PFSK-1 (cell line): ENCODE data around the gene SP140.

ENCODE experiments used
- FOXP2 ChIP-seq: optimal IDR thresholded peaks from 2 replicates; pipeline ENCODE3; 2011; ENCODE audit warnings: borderline replicate concordance, control low read depth, inconsistent platforms; ENCODE audit not compliant: insufficient read depth; ENCODE audit errors: extremely low read length, extremely low read depth
- POLR2AphosphoS5 ChIP-seq: IDR thresholded peaks from 2 replicates; pipeline ENCODE4 v1.6.1; 2012; ENCODE audit warnings: low read depth, mild to moderate bottlenecking, control low read depth, low read length, moderate library complexity
- TAF1 ChIP-seq: IDR thresholded peaks from 2 replicates; pipeline ENCODE4 v1.6.1; 2012; ENCODE audit warnings: low read length, control low read depth, borderline replicate concordance; ENCODE audit not compliant: insufficient read depth

DNA sequence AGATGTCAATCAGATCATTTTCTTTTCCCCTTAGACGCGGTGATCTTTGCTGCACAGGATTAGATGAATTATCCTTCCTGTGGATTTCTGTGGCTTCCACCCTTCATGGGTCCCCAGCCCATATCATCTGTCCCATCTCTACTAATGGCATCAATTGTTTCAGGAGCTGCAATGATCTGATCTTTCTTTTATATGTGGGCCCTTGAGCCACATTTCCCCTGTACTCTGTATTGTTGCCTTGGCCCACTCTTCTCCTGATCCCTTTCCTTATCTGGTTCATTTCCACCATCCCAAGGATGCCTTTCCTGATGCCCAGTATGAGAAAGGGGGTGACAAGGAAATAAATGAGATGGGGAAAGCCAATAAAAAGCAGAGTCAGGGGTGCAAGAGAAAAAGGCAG lies 24.7 kb downstream of the SP140 start:
- TF ChIP-seq TAF1 (no peak), FOXP2 (no peak), POLR2AphosphoS5 (no peak)
